ENCODE measurements around the gene TPX2.

The TPX2 gene

DNA sequence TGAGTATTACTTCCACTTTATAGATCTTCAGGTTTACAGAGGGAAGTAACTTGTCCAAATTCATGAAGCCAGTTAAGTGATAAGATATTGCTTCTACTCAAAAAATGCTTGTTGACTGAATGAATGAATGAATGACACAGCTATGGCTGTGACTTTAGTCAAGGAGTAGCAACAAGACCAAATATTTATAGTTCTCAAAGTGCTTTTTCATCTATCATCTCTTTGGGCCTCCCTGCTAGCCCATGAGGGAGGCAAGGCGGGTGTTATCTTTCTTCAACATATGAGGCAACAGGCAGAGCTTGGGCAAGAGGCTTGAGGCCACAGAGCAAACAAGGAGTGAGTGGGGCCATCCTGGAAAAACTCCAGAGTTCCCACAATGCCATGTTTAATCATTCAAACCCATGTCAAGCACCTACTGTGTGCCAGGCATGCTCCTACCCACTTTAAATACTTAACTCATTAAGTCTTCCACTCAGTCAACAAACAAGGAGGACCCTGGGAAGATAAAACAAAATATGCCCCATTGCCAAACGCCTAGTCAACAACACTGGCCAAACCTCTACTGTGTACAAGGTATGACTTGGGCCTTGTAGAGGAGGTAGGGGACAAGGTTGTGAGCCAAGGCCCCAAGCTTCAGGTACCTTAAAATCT, 32.4 kb upstream of the TPX2 start:
- no peak for DNase-seq (ENCODE audit: low spot score)

DNA sequence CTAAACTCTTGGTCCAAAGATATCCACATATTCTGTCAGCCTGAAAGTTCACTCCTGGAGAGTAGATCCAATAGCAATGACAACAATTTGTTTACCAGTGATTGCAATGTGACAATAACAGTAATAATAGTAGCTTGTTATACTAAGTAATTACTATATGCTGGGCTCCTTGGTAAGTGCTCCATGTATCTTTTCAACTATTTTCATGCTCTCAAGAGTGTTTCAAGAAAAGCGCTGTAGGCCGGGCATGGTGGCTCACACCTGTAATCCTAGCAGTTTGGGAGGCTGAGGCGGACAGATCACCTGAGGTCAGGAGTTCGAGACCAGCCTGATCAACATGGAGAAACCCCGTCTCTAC, 31.9 kb upstream of the TPX2 start:
- no peak for DNase-seq (ENCODE audit: low spot score)

GRCh38 chr20:31707994-31708735, 30.9 kb upstream of the TPX2 start:
- no peak for DNase-seq (ENCODE audit: low spot score)

GRCh38 chr20:31708736-31709534, 30.2 kb upstream of the TPX2 start:
- DNase-seq (ENCODE audit: low spot score), result no peak

DNA sequence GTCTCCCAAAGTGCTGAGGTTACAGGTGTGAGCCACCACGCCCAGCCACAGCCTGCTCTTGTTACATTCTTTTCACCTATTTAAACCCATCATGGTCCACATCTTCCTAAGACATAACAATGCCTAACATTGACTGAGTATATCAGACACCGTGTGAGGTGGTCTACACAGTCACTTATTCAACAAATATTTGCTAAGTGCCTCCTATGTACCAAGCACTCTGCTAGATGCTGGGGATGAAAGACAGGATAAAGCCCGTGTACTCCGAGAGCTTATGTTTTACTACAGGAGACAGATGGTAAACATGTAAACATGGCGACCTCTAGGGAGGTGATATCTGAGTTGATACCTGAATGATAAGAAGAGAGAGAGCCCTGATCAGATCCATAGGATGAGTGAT, 29.2 kb upstream of the TPX2 start:
- no peak for DNase-seq (ENCODE audit: low spot score)

DNA sequence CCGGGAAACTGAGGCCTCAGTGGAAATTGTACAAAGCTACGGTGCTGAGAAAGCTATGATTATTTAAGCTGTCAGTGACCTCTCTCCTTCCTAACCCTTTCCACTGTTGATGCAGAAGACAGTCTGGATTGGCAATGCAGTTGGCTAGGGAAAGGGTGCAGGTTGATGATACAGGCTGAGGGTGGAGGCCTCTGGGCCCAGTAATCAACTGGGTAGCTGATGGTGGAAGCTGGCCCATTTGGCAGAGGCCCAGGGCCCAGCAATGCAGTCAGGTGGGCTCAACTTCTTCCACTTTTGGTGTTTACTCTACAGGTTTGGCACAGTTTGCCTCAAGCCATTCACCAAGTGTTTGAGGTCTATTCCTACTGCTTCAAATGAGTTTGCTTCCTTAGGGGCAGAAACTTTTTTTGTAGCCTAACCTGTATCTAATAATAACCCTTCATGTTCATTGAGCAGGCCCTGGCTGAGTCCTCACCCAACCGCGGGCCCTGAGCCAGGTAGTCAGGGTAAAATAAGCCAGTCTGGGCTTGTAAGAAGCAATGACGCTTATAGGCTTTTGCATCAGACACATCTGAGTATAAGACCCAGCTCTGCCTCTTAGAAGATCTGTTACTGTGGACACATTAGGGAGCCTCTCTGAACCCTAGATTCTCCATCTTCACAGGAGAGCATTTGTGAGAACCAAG, 28.5 kb upstream of the TPX2 start:
- DNase-seq (ENCODE audit: low spot score), result no peak

DNA sequence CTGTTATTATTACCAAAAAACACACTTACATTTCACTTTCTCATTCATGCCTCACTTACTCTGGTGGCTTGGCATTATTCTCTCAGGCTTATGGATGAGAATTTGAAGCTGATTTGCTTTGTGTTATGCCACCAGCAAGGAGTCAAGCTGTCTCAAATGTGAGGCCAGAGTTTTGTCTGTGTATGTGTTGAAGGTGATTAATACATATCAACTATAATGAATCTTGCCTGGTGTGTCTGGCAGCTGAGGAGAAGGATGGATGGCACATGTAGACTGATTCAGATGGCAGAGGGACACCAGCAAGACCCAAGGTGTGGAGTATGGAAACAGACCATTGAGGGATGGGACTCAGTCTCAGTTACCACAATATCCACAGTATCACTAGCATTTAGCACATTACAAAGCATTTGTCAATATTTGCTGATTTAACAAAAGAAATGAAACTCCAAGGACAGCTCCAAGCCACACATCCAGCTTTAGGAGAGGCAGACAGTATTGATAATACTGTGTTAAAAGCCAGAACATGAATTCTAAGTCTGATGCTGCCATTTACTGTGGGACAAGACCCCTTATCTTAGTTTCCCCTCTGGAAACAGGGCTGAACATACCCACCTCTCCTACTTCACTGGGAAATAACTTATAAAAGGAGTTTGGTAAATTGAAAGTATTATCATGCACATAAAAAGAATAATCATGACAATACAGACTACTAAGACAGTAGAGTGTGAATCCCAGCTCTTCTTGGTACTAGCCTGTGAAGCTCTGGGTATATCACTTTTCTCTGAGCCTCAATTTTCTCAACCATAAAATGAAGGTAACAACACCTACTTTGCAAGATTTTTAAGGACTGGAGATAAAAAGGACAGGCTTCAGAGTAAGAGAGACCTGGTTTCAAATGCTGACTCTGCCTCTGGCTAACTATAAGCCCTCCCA, 27.6 kb upstream of the TPX2 start:
- no peak for DNase-seq (ENCODE audit: low spot score)

DNA sequence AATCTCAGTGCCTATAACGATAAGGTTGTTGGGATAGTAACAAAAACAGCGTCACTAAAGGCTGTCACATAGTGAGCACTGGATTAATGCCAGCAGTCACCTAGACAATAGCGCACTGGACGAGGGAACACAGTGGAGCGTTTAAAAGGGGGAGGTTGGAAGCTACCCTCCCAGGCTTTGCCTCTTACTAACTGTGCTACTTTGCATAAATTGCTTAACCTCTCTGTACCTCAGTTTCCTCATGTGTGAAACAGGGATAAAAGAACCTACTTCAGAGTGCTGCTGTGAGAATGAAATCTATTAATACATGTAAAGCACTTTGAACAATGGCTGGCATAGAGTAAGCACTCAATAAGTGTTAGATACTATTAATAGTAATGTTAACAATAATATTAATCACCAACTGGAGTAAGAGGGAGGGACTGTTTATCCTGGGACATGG, 27.0 kb upstream of the TPX2 start:
- DNase-seq (ENCODE audit: low spot score), result no peak

- no peak for DNase-seq (ENCODE audit: low spot score)
Measured at GRCh38 chr20:31712564-31713311, 26.4 kb upstream of the TPX2 start.

- no peak for DNase-seq (ENCODE audit: low spot score)
Measured at GRCh38 chr20:31713312-31714273, 25.5 kb upstream of the TPX2 start.

DNA sequence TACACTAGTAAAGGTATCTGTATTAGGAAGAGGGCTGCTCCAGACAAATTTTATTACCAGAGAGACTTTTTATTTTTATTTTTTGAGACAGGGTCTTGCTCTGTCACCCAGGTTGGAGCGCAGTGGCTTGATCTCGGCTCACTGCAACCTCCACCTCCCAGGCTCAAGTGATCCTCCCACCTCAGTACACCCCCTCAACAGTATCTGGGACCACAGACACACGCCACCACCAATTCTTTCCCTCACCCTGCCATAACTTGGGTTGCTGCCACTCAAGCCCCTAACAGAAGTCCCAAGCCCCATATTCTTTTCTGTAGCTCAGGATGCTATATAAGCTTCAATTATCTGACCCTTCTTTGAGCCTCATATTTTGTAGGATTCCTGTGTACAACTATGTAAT, 23.3 kb upstream of the TPX2 start:
- DNase-seq (ENCODE audit: low spot score), result no peak

DNA sequence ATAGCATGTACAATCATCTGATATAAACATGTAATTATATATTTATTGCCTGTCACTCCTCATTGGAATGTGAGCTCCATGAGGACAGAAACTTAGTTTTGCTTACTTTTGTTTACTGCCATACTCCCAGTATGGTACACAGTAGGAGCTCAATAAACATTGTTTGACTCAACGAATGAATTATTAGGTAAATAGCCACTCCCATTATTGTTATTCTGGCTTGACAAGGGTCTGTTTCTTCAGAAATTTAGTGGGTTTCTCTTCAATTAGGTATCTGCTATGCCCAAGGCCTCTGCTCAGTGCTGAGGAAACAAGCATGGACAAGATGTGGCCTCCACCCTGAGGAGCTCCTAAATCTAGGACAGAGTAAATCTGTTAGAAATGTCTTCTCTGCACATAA, 22.7 kb upstream of the TPX2 start:
- DNase-seq (ENCODE audit: low spot score), result no peak

DNA sequence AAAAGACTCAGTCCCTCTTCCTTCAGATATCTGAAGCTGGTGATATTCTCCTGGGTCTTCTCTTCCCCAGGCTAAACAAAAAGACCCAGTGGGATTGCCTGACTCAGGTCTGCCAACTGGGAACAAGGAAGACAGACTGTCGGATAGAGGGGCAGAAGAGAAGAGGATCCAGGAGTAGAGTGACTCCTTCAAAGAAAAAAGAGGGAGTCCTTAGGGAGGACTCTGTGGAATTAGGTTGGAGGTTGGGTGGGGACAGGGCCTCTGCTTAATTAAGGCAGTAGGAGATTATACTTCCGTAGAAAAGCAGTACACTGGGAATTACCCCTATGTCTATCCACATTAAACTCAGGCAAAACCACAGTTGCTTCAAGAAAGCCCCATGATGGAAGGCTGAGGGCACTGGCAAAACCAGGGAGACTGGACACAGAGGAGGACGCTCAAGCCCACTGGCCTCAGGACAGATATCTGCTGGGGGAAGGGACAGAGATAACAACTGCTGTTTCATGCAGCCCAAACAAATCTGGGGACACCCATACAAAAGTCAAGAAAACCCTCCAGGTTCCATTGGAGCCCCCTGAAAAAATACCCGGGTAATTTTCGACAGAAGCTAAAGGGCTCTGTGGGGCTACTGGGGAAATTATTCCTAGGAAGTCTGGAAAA, 22.1 kb upstream of the TPX2 start:
- peak; percentile 3 for DNase-seq (ENCODE audit: low spot score)

GRCh38 chr20:31717478-31718201, 21.4 kb upstream of the TPX2 start:
- peak; percentile 51 for DNase-seq (ENCODE audit: low spot score)

DNA sequence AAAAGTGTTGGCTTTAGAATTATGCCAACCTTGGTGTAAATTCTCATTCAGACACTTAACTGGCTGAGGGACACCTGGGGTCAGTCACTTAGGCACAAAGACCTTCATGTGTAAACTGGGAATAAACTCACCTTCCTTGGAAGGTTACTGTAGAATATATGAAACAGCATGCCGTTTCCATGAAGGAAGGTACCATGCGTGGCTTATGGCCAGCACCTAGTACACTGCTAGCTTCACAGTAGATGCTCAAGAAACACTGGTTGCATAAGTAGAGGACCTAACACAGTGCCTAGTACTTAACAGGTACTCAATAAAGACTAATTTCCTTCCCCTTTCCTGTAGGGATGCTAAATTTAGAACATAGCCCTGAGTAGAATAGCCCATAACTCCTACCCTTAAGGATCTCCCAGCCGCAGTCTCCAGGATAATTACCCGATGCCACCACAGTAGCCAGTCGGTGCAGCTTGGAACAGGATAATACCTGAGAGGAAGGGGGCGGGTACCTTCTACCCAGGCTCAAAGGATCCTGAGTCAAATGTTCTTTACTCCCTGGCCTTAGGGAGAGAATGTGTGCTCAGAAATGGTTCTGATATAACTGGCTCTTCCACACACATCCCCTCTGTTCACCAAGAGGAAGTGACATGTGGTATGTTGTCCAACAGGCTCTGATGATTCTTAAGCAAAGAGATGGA, 20.0 kb upstream of the TPX2 start:
- DNase-seq (ENCODE audit: low spot score), result peak; percentile 2

GRCh38 chr20:31719644-31720485, 19.2 kb upstream of the TPX2 start:
- DNase-seq (ENCODE audit: low spot score), result peak; percentile 5
